OCI-LY1 (cell line): Measurements from ENCODE around the gene VPS35.

Experiments
- CTCF ChIP-seq: fragments of 200-600 bp; sonication (generic), shearing (Covaris generic); IDR thresholded peaks from 2 replicates; pipeline ENCODE4 v1.5.1; 2017; ENCODE audit warnings: mild to moderate bottlenecking, antibody characterized with exemption, low read length, moderate library complexity, mixed read lengths
- EZH2 ChIP-seq: fragments of 200-600 bp; sonication (generic), shearing (Covaris generic); IDR thresholded peaks from 2 replicates; pipeline ENCODE4 v1.8.0; 2017; ENCODE audit warnings: borderline replicate concordance, mixed run types, mild to moderate bottlenecking, antibody characterized with exemption, low read length, moderate library complexity, mixed read lengths

- TF ChIP-seq EZH2: no peak
- TF ChIP-seq CTCF: no peak
Measured at GRCh38 chr16:46690281-46691178, 1.6 kb upstream of the VPS35 start.
